Measurements from ENCODE around the gene PDXK.

The PDXK gene

GRCh38 chr21:43723648-43724047, 4.7 kb downstream of the PDXK start:
- DNase-seq (ENCODE audit: low read depth) = no peak

DNA sequence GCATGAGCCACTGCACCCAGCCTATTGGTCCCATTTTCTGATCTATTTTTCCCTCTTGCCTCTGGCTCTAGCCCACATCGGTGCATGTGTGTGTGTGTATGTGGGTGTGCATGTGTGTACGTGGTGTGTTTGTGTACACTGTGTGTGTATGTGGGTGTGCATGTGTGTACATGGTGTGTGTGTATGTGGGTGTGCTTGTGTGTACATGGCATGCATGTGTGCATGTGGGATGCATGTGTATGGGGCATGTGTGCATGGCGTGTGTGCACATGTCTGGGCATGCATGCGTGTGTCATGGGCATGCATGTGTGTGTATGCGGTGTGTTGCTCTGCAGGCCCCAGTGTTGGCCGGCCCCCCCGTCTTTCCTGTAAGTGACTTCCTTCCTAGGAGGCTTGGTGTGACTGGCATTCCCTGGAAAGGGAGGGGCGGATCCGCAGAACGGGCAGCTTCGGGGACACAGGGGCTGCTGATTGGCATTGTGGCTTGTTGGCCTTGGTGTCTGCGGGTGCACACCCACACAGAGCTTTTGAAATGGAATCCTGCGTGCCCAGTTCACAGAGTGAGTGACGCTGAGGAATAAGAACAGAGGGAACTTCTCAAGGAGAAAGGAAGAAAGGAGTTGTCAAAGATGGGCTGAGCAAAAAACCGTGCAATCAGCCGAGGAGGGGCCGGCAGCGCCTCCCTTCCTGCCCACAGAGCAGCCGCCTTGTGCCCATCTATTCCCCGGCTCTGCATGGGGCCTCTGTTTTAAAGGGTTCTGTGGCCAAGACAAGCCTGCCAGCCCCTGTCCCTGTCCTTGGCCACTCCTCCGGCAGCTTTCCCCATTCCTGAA, 8.0 kb downstream of the PDXK start:
- no peak for DNase-seq (ENCODE audit: low read depth)

DNA sequence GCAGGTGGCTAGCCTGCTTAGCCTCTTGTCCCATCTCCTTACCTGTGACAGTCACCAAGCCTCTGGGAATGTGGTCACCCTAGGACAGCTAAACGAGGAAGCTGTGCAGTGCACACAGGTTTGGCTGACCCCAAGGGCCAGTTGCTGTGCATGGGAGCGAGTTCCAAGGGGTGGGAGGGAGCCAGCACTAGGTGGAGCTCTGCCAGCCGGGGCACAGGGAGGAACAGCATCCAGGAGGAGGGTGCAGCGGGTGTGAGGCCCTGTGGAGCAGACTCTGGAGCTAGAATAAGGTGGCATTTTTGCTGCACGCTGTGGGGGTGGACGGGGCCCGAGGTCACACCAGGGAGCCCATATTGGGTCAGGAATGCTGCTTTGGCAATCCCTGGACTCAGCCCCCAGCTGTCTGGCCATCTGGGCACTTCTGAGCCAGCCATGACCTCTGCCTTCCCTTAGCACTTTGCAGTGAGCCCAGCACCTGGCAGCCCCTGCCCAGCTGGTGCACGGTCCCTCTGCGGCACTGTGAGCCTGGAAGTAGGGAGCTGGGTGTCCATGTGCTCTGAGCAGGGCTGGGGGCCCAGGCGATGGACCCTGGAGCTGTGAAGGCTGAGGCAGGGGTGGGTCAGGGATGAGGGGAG, 8.7 kb downstream of the PDXK start:
- DNase-seq (ENCODE audit: low read depth) = peak; percentile 67

GRCh38 chr21:43728154-43728466, 9.2 kb downstream of the PDXK start:
- no peak for DNase-seq (ENCODE audit: low read depth)

GRCh38 chr21:43728467-43729390, 9.8 kb downstream of the PDXK start:
- DNase-seq (ENCODE audit: low read depth) = peak; percentile 95

GRCh38 chr21:43731476-43731875, 12.5 kb downstream of the PDXK start:
- no peak for DNase-seq (ENCODE audit: low read depth)

DNA sequence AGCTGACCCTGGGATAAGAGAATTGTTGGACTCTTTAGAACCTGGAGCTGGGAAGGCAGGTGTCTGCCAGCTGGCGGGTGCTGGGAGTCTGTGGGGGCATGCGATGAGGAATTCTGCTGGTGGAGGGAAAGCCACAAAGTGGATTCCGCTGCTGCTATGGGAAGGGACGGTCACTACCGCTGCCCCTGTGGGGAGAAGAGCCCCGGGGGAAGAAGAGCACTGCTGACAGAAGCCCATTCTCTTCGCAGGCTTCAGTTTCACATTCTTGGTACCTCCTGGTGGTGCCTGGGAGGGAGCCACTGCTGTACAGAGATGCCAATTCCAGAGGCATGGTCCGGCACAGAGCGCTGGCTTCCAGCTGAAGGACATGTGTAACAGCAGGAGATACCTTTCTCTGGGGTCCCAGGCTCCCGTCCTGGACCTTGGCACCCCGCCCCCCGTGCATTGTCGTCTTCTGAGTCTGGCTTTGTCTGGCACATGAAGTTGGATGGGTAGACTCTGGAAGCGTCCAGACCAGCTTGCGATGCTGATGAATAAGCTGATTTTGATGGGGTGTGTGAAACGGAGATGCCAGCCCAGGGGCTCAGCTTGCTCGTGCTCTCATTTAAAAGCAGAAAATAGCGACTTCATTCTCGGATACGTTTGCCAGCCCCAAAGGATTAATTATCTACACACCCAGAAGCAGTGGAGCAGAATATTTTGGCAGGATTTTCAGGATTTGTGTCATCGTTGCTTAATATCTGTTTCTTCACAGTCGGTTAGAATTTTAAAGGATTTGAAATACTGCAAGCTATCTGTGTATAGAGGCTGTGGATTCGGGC, 13.2 kb downstream of the PDXK start:
- peak; percentile 86 for DNase-seq (ENCODE audit: low read depth)

DNA sequence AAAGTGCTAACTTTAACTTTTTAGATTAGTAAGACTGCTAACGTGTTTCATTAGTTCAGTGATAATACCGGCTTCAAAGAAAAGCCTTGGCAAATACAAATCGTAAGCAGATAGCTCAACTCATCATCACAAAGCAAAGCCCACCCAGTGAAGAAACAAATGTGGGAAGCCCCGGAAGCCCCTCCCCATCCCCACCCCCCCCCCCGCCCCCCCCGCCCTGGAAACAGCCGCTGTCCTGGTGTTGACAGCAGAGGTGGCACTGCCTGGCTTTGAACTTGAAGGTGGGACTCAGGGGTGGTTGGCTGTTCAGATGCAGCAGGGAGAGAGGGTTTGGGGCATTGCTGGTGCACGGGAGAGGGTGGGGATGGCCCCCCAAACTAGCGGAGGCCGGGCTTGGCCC, 14.1 kb downstream of the PDXK start:
- DNase-seq (ENCODE audit: low read depth) = no peak

GRCh38 chr21:43733529-43734071, 14.7 kb downstream of the PDXK start:
- peak; percentile 23 for DNase-seq (ENCODE audit: low read depth)

GRCh38 chr21:43734131-43734927, 15.4 kb downstream of the PDXK start:
- DNase-seq (ENCODE audit: low read depth) = no peak

GRCh38 chr21:43734928-43735229, 15.9 kb downstream of the PDXK start:
- DNase-seq (ENCODE audit: low read depth) = no peak

DNA sequence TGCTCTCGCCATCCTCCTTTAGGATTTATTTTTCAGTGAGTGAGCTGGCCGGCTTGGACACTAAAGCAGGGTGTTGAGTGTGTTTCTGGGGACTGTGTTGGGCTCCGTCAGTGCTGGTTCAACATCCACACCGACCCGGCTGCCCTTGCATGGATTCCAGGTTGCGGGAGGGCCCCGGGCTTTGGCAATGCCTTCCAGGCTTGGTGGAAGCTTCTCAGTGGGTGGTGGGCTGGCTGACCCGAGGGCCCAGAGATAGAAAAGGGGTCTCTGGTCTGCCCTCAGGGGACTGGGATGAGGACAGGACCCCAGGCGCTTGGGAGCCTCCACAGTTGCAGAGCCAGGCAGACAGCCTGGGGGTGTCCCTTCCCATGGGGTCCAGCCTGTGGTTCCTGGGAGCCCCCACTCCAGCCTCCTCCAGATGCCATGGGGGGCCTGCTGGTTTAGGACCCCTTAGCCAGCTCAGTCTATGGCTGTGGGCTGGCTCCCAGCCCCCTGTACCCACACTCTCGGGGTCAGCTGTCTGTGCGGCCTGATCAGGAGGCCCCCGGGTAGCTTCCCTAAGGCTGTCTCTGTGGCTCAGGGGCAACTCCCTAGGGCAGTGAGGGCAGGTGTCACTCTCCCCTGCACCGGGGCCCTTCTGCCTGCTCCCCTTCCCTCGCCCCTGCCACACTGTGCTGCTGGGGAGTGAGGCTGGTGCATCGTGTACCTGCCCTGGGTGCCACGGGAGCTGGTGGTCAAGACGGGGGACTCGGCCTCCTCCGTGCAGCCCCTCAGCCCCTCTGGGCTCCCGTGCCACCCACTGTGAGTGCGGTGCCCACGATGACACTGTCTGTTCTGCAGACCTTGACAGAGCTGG, 16.5 kb downstream of the PDXK start:
- no peak for DNase-seq (ENCODE audit: low read depth)

- DNase-seq (ENCODE audit: low read depth) = no peak
These were observed 17.4 kb downstream of the PDXK start for GRCh38 chr21:43736224-43736883.

- no peak for DNase-seq (ENCODE audit: low read depth)
These were observed 18.4 kb downstream of the PDXK start for GRCh38 chr21:43737158-43737950.

- DNase-seq (ENCODE audit: low read depth) = no peak
These were observed 20.9 kb downstream of the PDXK start for GRCh38 chr21:43739621-43740435.

- peak; percentile 38 for DNase-seq (ENCODE audit: low read depth)
These were observed 21.7 kb downstream of the PDXK start for GRCh38 chr21:43740497-43741156.

- no peak for DNase-seq (ENCODE audit: low read depth)
These were observed 22.6 kb downstream of the PDXK start for GRCh38 chr21:43741423-43742096.
